SJSA1 (cell line): ENCODE results near the gene HIVEP3. TPM values are rescaled to one million over a fixed set of nuclear protein-coding genes. Genes with fewer than 3 reads are reported as not detected.

Experiments
- DNase-seq, 2 experiments: peaks; one replicate each; pipeline ENCODE4 v3.0.0-alpha.2; 2015 to 2020; ENCODE audit warnings: low spot score in 2 of 2, low read depth in 1 of 2
- H3K27ac ChIP-seq: fragments of 250-450 bp; sonication (Bioruptor Pico); 2 replicates; pipeline ENCODE4 v1.5.1; 2020; ENCODE audit warnings: mild to moderate bottlenecking, moderate library complexity
- H3K27me3 ChIP-seq: fragments of 250-450 bp; sonication (Bioruptor Pico); replicated peaks from 2 replicates; pipeline ENCODE4 v1.5.1; 2020; ENCODE audit warnings: mild to moderate bottlenecking, moderate library complexity
- H3K36me3 ChIP-seq: fragments of 250-450 bp; sonication (Bioruptor Pico); 2 replicates; pipeline ENCODE4 v1.5.1; 2020; ENCODE audit warnings: mild to moderate bottlenecking
- H3K4me1 ChIP-seq: fragments of 250-450 bp; sonication (Bioruptor Pico); replicated peaks from 2 replicates; pipeline ENCODE4 v1.6.1; 2021; ENCODE audit warnings: mild to moderate bottlenecking
- H3K4me3 ChIP-seq: fragments of 250-450 bp; sonication (Bioruptor Pico); 2 replicates; pipeline ENCODE4 v1.5.1; 2020; ENCODE audit warnings: mild to moderate bottlenecking
- H3K9me3 ChIP-seq: fragments of 250-450 bp; sonication (Bioruptor Pico); replicated peaks from 2 replicates; pipeline ENCODE4 v1.5.1; 2020; ENCODE audit warnings: mild to moderate bottlenecking
- total RNA-seq: library from RNA; depleted of rRNA; stranded (reverse); fragments of >200 nt; shearing (Covaris generic); gene quantifications from 2 replicates; pipeline ENCODE4 v1.2.3, GENCODE V29; 2014

HIVEP3 gene
- total RNA-seq, 1 experiment from 2014 or later = 2.2 TPM

- H3K4me1 ChIP-seq = peaks cover 24% of the 10 kb centered on the region
- DNase-seq = no peak
- H3K36me3 ChIP-seq = peaks cover 90% of the 10 kb centered on the region
- no peaks in the 10 kb centered on the region for H3K9me3 ChIP-seq
- H3K27ac ChIP-seq = no peak overlapping the region
- no peak overlapping the region for H3K4me3 ChIP-seq
- no peaks in the 10 kb centered on the region for H3K27me3 ChIP-seq
Observed at GRCh38 chr1:41507110-41507720, 411.5 kb downstream of the HIVEP3 start.

DNA sequence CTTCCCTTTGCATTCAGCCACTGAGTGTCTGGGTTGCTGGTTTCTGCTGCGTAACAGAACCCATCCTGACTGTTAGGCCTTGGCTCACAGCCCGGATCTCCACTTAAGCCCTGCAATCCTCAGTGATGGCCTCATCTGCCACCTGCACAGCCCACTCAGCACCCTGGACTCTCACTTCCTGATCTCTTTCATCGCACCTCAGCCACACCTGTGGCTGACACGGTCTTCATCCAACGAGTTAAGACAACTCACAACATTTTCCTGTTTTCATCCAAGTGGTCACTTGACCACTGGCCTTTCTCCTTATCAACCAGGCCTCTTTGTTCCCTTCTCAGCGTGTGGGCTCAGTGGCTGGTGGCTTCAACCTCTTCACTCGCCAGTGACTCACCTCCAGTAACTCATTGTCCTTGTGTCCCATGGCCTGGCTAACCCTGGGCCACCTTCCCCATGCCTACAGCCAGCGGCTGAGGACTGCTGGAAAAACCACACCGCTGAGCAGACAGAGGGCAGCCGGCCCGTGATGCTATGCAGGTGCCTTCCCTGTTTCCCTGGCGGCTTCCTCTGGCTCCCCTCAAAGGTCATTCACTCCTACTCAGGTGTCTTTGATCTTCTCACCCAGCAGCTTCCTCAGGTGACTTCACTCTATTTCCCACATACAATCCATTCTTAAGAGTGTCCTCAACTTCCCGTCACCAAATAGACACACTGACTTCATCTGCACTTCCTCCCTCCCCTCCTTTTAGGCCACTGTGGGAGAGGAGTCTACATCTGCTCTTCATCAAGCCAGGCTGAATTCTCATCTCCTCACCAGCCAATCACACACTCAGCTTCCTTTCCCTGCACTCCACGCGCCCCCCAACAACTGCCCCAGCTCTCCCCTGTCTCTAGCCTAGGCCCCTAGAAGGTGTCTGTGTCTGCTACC, 414.3 kb downstream of the HIVEP3 start:
- Histone ChIP-seq H3K27ac (no peak overlapping the region), H3K4me1 (peaks cover 43% of the 10 kb centered on the region), H3K9me3 (no peaks in the 10 kb centered on the region), H3K27me3 (no peaks in the 10 kb centered on the region), H3K4me3 (no peak overlapping the region), H3K36me3 (peaks cover 91% of the 10 kb centered on the region)
- DNase-seq = peak in 1 of 2 experiments; percentile 52

DNA sequence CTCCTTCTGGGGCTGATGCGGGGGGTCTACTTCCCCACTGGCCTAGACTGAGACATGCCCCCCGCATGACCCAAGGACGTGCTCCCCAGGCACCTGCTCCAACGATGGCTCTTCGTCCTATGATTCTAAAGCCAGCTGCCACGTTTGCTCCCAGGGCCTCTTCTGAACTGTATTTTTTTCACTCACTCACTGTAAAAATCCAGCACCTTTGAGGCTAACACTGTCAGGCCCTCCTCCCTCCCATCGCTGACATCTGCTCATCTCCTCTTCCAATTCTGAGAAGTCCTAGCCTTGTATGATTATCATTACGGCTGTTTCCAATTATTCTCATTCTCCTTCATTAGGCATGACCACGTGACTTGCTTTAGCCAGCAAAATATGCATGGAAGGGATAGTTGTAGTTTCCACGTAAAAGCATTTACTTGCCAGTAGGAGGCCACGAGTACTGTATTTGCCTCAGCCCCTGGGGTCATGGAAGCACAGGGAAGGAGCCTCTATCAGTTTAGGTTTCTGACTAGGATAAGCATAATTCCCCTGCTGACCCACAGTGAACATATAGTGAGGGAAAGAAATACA, 415.1 kb downstream of the HIVEP3 start:
- DNase-seq = no peak
- Histone ChIP-seq H3K27ac (no peak overlapping the region), H3K4me1 (peaks cover 50% of the 10 kb centered on the region), H3K9me3 (no peaks in the 10 kb centered on the region), H3K36me3 (peaks cover 90% of the 10 kb centered on the region), H3K27me3 (no peaks in the 10 kb centered on the region), H3K4me3 (no peak overlapping the region)

DNA sequence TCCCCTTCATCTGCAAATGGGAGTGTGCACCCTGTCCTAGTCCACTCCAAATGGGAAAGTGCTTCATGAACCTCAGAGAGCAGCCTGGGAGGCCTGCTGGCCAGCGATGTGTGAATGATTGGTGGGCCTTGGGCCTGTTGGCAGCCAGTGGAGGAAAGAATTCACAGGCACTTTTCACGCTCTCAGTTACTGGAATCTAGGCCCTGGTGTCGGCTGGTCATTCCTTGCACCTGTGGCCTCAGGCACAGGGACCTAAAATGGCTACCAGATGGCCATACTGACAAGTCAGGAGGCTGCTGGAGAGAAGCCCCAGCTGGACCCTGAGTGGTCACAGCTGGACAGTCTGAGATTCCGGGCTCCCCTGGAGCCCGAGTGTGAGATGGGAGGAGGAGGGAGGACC, 415.8 kb downstream of the HIVEP3 start:
- H3K4me1 ChIP-seq = peaks cover 57% of the 10 kb centered on the region
- no peaks in the 10 kb centered on the region for H3K27me3 ChIP-seq
- no peak for DNase-seq
- H3K4me3 ChIP-seq = no peak overlapping the region
- no peaks in the 10 kb centered on the region for H3K9me3 ChIP-seq
- peaks cover 85% of the 10 kb centered on the region for H3K36me3 ChIP-seq
- H3K27ac ChIP-seq = no peak overlapping the region

DNA sequence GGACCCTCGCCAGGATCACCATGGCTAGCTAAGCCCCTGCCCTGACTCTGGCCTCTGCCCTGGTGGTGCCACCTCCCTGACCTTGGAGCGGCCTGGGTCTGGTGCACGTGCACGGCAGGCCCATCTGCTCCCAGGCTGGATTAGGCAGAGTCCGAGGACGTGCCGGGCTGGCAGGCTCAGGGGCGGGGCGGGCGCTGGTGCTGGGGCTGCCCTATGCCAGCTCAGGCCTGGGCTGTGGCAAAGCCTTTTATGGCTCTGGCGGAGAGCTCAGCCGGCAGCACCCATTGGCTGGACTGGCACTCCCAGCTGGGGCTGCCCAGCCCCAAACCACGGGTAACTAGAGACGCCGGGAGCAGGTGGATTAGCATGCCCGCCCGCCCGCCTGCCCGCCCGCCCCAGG, 417.1 kb downstream of the HIVEP3 start:
- H3K27ac ChIP-seq = no peak overlapping the region
- peaks cover 78% of the 10 kb centered on the region for H3K36me3 ChIP-seq
- H3K9me3 ChIP-seq = 0 out of 2 replicates have a peak, but pooled peaks cover 2% of the 10 kb centered on the region
- DNase-seq = no peak
- H3K4me3 ChIP-seq = no peak overlapping the region
- H3K4me1 ChIP-seq = peaks cover 70% of the 10 kb centered on the region
- H3K27me3 ChIP-seq = no peaks in the 10 kb centered on the region

- H3K9me3 ChIP-seq = 0 out of 2 replicates have a peak, but pooled peaks cover 2% of the 10 kb centered on the region
- peaks cover 77% of the 10 kb centered on the region for H3K4me1 ChIP-seq
- H3K27me3 ChIP-seq = no peaks in the 10 kb centered on the region
- no peak overlapping the region for H3K27ac ChIP-seq
- H3K36me3 ChIP-seq = peaks cover 76% of the 10 kb centered on the region
- H3K4me3 ChIP-seq = no peak overlapping the region
- no peak for DNase-seq
Observed at GRCh38 chr1:41500781-41501518, 417.8 kb downstream of the HIVEP3 start.

- Histone ChIP-seq H3K4me3 (no peak overlapping the region), H3K27me3 (no peaks in the 10 kb centered on the region), H3K36me3 (peaks cover 76% of the 10 kb centered on the region), H3K27ac (no peak overlapping the region), H3K4me1 (peaks cover 83% of the 10 kb centered on the region), H3K9me3 (0 out of 2 replicates have a peak, but pooled peaks cover 2% of the 10 kb centered on the region)
- DNase-seq = no peak
Observed at GRCh38 chr1:41500378-41500777, 418.3 kb downstream of the HIVEP3 start.

DNA sequence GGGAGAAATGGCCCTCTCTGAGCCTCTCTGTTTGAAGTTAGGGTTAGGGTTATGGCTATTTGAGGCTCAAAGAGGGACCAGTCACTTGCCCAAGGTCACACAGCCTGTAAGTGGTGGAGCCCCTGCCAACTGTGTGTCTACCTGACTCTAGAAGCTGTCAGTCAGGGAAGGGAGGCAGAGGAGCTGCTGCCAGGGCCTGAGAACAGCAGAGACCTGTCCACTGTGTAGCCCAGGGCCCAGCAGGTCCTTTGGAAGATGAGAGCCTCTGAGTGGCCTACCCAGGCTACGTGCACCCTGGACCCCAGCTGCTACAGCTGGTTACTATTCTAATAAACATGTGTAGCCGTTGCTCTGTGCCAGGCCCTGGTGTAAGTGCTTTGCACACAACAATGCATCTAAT, 419.1 kb downstream of the HIVEP3 start:
- 0 out of 2 replicates have a peak, but pooled peaks cover 2% of the 10 kb centered on the region for H3K9me3 ChIP-seq
- no peak overlapping the region for H3K27ac ChIP-seq
- no peak overlapping the region for H3K4me3 ChIP-seq
- no peaks in the 10 kb centered on the region for H3K27me3 ChIP-seq
- H3K4me1 ChIP-seq = peaks cover 87% of the 10 kb centered on the region
- H3K36me3 ChIP-seq = peaks cover 76% of the 10 kb centered on the region
- DNase-seq = no peak

- Histone ChIP-seq H3K27me3 (no peaks in the 10 kb centered on the region), H3K4me1 (peaks cover 87% of the 10 kb centered on the region), H3K4me3 (no peak overlapping the region), H3K9me3 (0 out of 2 replicates have a peak, but pooled peaks cover 2% of the 10 kb centered on the region), H3K36me3 (peaks cover 76% of the 10 kb centered on the region), H3K27ac (peak overlapping the region; percentile 28)
- DNase-seq = peak; percentile 70 to 79
Observed at GRCh38 chr1:41498804-41499203, 419.9 kb downstream of the HIVEP3 start.

- H3K27me3 ChIP-seq = no peaks in the 10 kb centered on the region
- 0 out of 2 replicates have a peak, but pooled peaks cover 2% of the 10 kb centered on the region for H3K9me3 ChIP-seq
- DNase-seq = no peak
- H3K36me3 ChIP-seq = peaks cover 76% of the 10 kb centered on the region
- H3K27ac ChIP-seq = peak overlapping the region; percentile 28
- H3K4me3 ChIP-seq = no peak overlapping the region
- H3K4me1 ChIP-seq = peaks cover 87% of the 10 kb centered on the region
Observed at GRCh38 chr1:41498391-41498790, 420.3 kb downstream of the HIVEP3 start.

GRCh38 chr1:41497461-41498030, 421.2 kb downstream of the HIVEP3 start:
- Histone ChIP-seq H3K36me3 (peaks cover 74% of the 10 kb centered on the region), H3K9me3 (0 out of 2 replicates have a peak, but pooled peaks cover 2% of the 10 kb centered on the region), H3K27ac (peak overlapping the region; percentile 28; the same call in 1 of the 2 replicates), H3K4me3 (no peak overlapping the region), H3K27me3 (no peaks in the 10 kb centered on the region), H3K4me1 (peaks cover 87% of the 10 kb centered on the region)
- no peak for DNase-seq

GRCh38 chr1:41497056-41497440, 421.7 kb downstream of the HIVEP3 start:
- H3K36me3 ChIP-seq = peaks cover 74% of the 10 kb centered on the region
- H3K27me3 ChIP-seq = no peaks in the 10 kb centered on the region
- DNase-seq = no peak
- 0 out of 2 replicates have a peak, but pooled peaks cover 2% of the 10 kb centered on the region for H3K9me3 ChIP-seq
- H3K4me3 ChIP-seq = no peak overlapping the region; the same call in 1 of the 2 replicates
- peaks cover 92% of the 10 kb centered on the region for H3K4me1 ChIP-seq
- peak overlapping the region; percentile 92 for H3K27ac ChIP-seq
